Liver (tissue), 9 donors: Measurements from ENCODE around the gene EPB41L4B. TPM values are rescaled to one million over a fixed set of nuclear protein-coding genes. Genes with fewer than 3 reads are reported as not detected.
A peak's percentile ranks its signal among the peaks of the same experiment; 100 is the strongest.

ENCODE experiments used
- DNase-seq: peaks from one replicate; pipeline ENCODE4 v3.0.0-alpha.2; 2017; ENCODE audit warnings: low spot score
- H3K27ac ChIP-seq, 2 donors: one replicate each; pipeline ENCODE4 v1.7.0; 2013; ENCODE audit warnings: inconsistent platforms in 2 of 2, low read length in 2 of 2, control low read depth in 1 of 2, low read depth in 1 of 2, mild to moderate bottlenecking in 1 of 2
- H3K27me3 ChIP-seq, 4 donors: one replicate each; pipeline versions ENCODE4 v1.6.1 to v1.7.0; 2013; ENCODE audit warnings: low read length in 3 of 4, inconsistent platforms in 1 of 4, mild to moderate bottlenecking in 1 of 4, moderate library complexity in 1 of 4; ENCODE audit not compliant: control insufficient read depth in 4 of 4, insufficient read depth in 4 of 4
- H3K36me3 ChIP-seq, 4 donors: one replicate each; pipeline versions ENCODE4 v1.6.1 to v1.7.0; 2013; ENCODE audit warnings: low read length in 3 of 4, mild to moderate bottlenecking in 3 of 4, low read depth in 1 of 4, moderate library complexity in 1 of 4; ENCODE audit not compliant: control insufficient read depth in 4 of 4, insufficient read depth in 3 of 4
- H3K4me1 ChIP-seq, 4 donors: one replicate each; pipeline versions ENCODE4 v1.6.1 to v1.7.0; 2013; ENCODE audit warnings: low read length in 3 of 4, mild to moderate bottlenecking in 3 of 4, moderate library complexity in 1 of 4; ENCODE audit not compliant: control insufficient read depth in 4 of 4, insufficient read depth in 4 of 4
- H3K4me3 ChIP-seq, 3 donors: one replicate each; pipeline versions ENCODE4 v1.6.1 to v1.7.0; 2013; ENCODE audit warnings: low read length in 3 of 3, control low read depth in 1 of 3, low read depth in 1 of 3, mild to moderate bottlenecking in 1 of 3
- H3K9ac ChIP-seq, 2 donors: one replicate each; pipeline ENCODE4 v1.7.0; 2013; ENCODE audit warnings: low read length in 2 of 2, mild to moderate bottlenecking in 2 of 2, moderate library complexity in 2 of 2, control low read depth in 1 of 2, low read depth in 1 of 2
- H3K9me3 ChIP-seq, 4 donors: one replicate each; pipeline versions ENCODE4 v1.6.1 to v1.7.0; 2013; ENCODE audit warnings: low read length in 3 of 4; ENCODE audit not compliant: control insufficient read depth in 4 of 4
- CTCF ChIP-seq: fragments of 150-350 bp; IDR thresholded peaks from 2 replicates; pipeline ENCODE4 v1.5.1; 2017; ENCODE audit warnings: improper control_type of control experiment, low read depth, low read length; ENCODE audit not compliant: missing input control
- EGR1 ChIP-seq, 2 donors: IDR thresholded peaks; 2 replicates each; pipeline ENCODE4 v1.6.1; 2016 to 2018; ENCODE audit warnings: antibody characterized with exemption in 2 of 2, low read depth in 2 of 2
- FOXA1 ChIP-seq: IDR thresholded peaks from 2 replicates; pipeline ENCODE4 v1.6.1; 2016; ENCODE audit warnings: antibody characterized with exemption
- GABPA ChIP-seq, 2 donors: IDR thresholded peaks in 1 of 2; conservative IDR thresholded peaks in 1 of 2; 2 replicates each; pipeline ENCODE4 v1.6.1; 2016; ENCODE audit warnings: antibody characterized with exemption in 2 of 2, mild to moderate bottlenecking in 1 of 2, moderate library complexity in 1 of 2
- HNF4A ChIP-seq, 2 donors: conservative IDR thresholded peaks; 2 replicates each; pipeline ENCODE4 v1.6.1; 2016; ENCODE audit warnings: antibody characterized with exemption in 2 of 2, mild to moderate bottlenecking in 2 of 2
- HNF4G ChIP-seq: IDR thresholded peaks from 2 replicates; pipeline ENCODE4 v1.6.1; 2016; ENCODE audit warnings: antibody characterized with exemption
- JUND ChIP-seq, 2 donors: IDR thresholded peaks; 2 replicates each; pipeline ENCODE4 v1.6.1; 2016; ENCODE audit warnings: antibody characterized with exemption in 2 of 2
- NR2F2 ChIP-seq: IDR thresholded peaks from 2 replicates; pipeline ENCODE4 v1.6.1; 2016; ENCODE audit warnings: antibody characterized with exemption
- RAD21 ChIP-seq, 2 donors: IDR thresholded peaks; 2 replicates each; pipeline ENCODE4 v1.6.1; 2016; ENCODE audit warnings: antibody characterized with exemption in 2 of 2, mild to moderate bottlenecking in 2 of 2
- RXRA ChIP-seq, 2 donors: IDR thresholded peaks; 2 replicates each; pipeline ENCODE4 v1.6.1; 2017 to 2018; ENCODE audit warnings: antibody characterized with exemption in 2 of 2, mild to moderate bottlenecking in 1 of 2
- YY1 ChIP-seq: IDR thresholded peaks from 2 replicates; pipeline ENCODE4 v1.6.1; 2016; ENCODE audit warnings: antibody characterized with exemption, mild to moderate bottlenecking
- WGBS: extraction: QIAGEN DNeasy Blood & Tissue Kit; methylation state at CpG from one replicate; pipeline ENCODE4 v1.1.7; 2013; 5-methylcytosine and 5-hydroxymethylcytosine counted together
- polyA plus RNA-seq, 2 donors: library from polyadenylated mRNA; stranded (reverse) in 1 of 2; unstranded in 1 of 2; fragments of 200-250 nt in 1 of 2; fragments of >200 nt in 1 of 2; fragmentation: Nextera tagmentation in 1 of 2; extraction: Ambion mirVana in 1 of 2; gene quantifications; one replicate each; pipeline versions ENCODE4 v1.2.1 to v1.2.3, GENCODE V29; 2013 to 2015
- total RNA-seq, 2 donors: library from RNA; depleted of rRNA; stranded (reverse); fragments of >200 nt; gene quantifications; one replicate each; pipeline ENCODE4 v1.2.3, GENCODE V29; 2014
- TF ChIP-seq, protein P1 (sequence below): IDR thresholded peaks from 2 replicates; pipeline ENCODE4 v1.6.1; 2016; ENCODE audit warnings: antibody characterized with exemption
- TF ChIP-seq, protein P2 (sequence below): IDR thresholded peaks from 2 replicates; pipeline ENCODE4 v1.6.1; 2016; ENCODE audit warnings: antibody characterized with exemption, mild to moderate bottlenecking
- TF ChIP-seq, protein P3 (sequence below): IDR thresholded peaks from 2 replicates; pipeline ENCODE4 v1.6.1; 2016; ENCODE audit warnings: antibody characterized with exemption
- TF ChIP-seq, protein P4 (sequence below): IDR thresholded peaks from 2 replicates; pipeline ENCODE4 v1.6.1; 2016; ENCODE audit warnings: antibody characterized with exemption
- donor health status: healthy.
- donor health status: healthy.
- donor health status: healthy.
- donor health status: healthy.
- donor health status: healthy.

EPB41L4B gene
- total and polyA plus RNA-seq, 4 donors: 9.9 to 42.6 (median 23.9) TPM

- no peaks in the 10 kb centered on the region for H3K9me3 ChIP-seq
- H3K27me3 ChIP-seq: no peaks in the 10 kb centered on the region
- TF ChIP-seq HNF4A (conservative IDR thresholded peaks at IDR 0.05) (no peak), GABPA (IDR thresholded peaks at IDR 0.05 in 1 of 2, conservative IDR thresholded peaks at IDR 0.05 in 1 of 2) (no peak), CTCF (no peak)
- WGBS: 50% methylated on average over 11 of the region's 11 CpGs
- no peaks in the 10 kb centered on the region for H3K36me3 ChIP-seq
- no peak for DNase-seq
- H3K27ac ChIP-seq: peak overlapping the region; percentile 93
- H3K4me3 ChIP-seq: peak overlapping the region in 1 of 3 donors; percentile 3
- H3K4me1 ChIP-seq: peaks cover 26 to 72% (median 67%) of the 10 kb centered on the region in 4 donors
- peak overlapping the region in 1 of 2 donors; percentile 68 for H3K9ac ChIP-seq
Measured at GRCh38 chr9:109253241-109253636, 67.6 kb downstream of the EPB41L4B start.

DNA sequence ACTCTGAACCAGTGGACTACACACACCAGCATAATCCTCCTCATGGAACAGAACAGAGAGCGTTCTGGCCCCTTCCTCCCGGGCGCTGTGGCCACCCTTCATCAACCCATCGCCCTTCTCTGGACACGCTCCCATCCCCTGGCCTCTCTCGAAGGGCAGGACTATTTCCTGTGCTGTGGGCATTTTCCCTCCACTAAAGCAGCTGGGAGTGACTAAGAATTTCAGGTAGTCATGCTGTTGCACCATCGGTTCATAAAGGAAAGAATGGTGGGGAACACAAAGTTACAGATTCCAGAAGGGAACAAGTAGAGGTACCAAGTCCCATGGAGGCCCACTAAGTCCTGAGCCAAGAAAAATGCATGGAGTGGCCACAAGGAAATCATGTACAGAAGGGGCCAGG lies 68.6 kb downstream of the EPB41L4B start:
- no peak for TF ChIP-seq YY1
- no peak for TF ChIP-seq HNF4G
- no peak for TF ChIP-seq RXRA (IDR thresholded peaks at IDR 0.05)
- TF ChIP-seq, protein P1, sequence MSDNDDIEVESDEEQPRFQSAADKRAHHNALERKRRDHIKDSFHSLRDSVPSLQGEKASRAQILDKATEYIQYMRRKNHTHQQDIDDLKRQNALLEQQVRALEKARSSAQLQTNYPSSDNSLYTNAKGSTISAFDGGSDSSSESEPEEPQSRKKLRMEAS: no peak
- Histone ChIP-seq H3K4me1 (peaks cover 27 to 80% (median 76%) of the 10 kb centered on the region in 4 donors), H3K27me3 (no peaks in the 10 kb centered on the region), H3K9me3 (no peaks in the 10 kb centered on the region), H3K4me3 (no peak overlapping the region), H3K36me3 (no peaks in the 10 kb centered on the region), H3K27ac (peak overlapping the region; percentile 93), H3K9ac (no peak overlapping the region)
- no peak for DNase-seq
- WGBS: 95% methylated on average over 7 of the region's 7 CpGs

DNA sequence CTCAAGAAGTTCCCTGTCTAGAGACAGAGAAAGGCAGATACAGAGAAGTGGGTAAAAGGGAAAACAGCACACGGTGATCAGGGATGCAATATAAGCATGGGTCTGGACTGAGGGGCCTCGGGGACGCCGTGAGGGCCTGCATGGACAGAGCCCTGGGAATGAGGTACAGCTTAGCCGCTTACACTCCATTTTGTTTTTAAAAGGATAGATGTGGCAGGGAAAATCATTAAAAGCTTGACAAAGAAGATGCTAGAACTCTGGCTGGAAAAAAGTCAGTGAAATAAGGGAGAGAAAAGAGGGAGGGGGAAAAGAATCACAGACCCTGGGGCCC lies 69.1 kb downstream of the EPB41L4B start:
- H3K4me3 ChIP-seq: no peak overlapping the region
- H3K9me3 ChIP-seq: no peaks in the 10 kb centered on the region
- peaks cover 28 to 85% (median 78%) of the 10 kb centered on the region in 4 donors for H3K4me1 ChIP-seq
- peak overlapping the region; percentile 93 for H3K27ac ChIP-seq
- no peak for TF ChIP-seq HNF4A (conservative IDR thresholded peaks at IDR 0.05)
- TF ChIP-seq NR2F2: no peak
- TF ChIP-seq RXRA (IDR thresholded peaks at IDR 0.05): no peak
- TF ChIP-seq CTCF: no peak
- TF ChIP-seq HNF4G: no peak
- TF ChIP-seq FOXA1: no peak
- TF ChIP-seq, protein P2, sequence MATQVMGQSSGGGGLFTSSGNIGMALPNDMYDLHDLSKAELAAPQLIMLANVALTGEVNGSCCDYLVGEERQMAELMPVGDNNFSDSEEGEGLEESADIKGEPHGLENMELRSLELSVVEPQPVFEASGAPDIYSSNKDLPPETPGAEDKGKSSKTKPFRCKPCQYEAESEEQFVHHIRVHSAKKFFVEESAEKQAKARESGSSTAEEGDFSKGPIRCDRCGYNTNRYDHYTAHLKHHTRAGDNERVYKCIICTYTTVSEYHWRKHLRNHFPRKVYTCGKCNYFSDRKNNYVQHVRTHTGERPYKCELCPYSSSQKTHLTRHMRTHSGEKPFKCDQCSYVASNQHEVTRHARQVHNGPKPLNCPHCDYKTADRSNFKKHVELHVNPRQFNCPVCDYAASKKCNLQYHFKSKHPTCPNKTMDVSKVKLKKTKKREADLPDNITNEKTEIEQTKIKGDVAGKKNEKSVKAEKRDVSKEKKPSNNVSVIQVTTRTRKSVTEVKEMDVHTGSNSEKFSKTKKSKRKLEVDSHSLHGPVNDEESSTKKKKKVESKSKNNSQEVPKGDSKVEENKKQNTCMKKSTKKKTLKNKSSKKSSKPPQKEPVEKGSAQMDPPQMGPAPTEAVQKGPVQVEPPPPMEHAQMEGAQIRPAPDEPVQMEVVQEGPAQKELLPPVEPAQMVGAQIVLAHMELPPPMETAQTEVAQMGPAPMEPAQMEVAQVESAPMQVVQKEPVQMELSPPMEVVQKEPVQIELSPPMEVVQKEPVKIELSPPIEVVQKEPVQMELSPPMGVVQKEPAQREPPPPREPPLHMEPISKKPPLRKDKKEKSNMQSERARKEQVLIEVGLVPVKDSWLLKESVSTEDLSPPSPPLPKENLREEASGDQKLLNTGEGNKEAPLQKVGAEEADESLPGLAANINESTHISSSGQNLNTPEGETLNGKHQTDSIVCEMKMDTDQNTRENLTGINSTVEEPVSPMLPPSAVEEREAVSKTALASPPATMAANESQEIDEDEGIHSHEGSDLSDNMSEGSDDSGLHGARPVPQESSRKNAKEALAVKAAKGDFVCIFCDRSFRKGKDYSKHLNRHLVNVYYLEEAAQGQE: no peak
- TF ChIP-seq EGR1 (IDR thresholded peaks at IDR 0.05; ENCODE audit: low read depth in 2 of 2): no peak
- TF ChIP-seq, protein P3, sequence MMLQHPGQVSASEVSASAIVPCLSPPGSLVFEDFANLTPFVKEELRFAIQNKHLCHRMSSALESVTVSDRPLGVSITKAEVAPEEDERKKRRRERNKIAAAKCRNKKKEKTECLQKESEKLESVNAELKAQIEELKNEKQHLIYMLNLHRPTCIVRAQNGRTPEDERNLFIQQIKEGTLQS: no peak
- no peak for TF ChIP-seq RAD21 (IDR thresholded peaks at IDR 0.05)
- no peak for TF ChIP-seq JUND (IDR thresholded peaks at IDR 0.05)
- TF ChIP-seq, protein P4, sequence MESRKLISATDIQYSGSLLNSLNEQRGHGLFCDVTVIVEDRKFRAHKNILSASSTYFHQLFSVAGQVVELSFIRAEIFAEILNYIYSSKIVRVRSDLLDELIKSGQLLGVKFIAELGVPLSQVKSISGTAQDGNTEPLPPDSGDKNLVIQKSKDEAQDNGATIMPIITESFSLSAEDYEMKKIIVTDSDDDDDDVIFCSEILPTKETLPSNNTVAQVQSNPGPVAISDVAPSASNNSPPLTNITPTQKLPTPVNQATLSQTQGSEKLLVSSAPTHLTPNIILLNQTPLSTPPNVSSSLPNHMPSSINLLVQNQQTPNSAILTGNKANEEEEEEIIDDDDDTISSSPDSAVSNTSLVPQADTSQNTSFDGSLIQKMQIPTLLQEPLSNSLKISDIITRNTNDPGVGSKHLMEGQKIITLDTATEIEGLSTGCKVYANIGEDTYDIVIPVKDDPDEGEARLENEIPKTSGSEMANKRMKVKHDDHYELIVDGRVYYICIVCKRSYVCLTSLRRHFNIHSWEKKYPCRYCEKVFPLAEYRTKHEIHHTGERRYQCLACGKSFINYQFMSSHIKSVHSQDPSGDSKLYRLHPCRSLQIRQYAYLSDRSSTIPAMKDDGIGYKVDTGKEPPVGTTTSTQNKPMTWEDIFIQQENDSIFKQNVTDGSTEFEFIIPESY: no peak
- 88% methylated on average over 5 of the region's 5 CpGs for WGBS
- H3K36me3 ChIP-seq: no peaks in the 10 kb centered on the region
- no peaks in the 10 kb centered on the region for H3K27me3 ChIP-seq
- H3K9ac ChIP-seq: peak overlapping the region in 1 of 2 donors; percentile 71
- no peak for DNase-seq
